GM12801 (cell line): ENCODE measurements around the gene CDH6.

ENCODE experiments used
- CTCF ChIP-seq: IDR thresholded peaks from one replicate; pipeline ENCODE4 v1.5.1; 2011; ENCODE audit warnings: control low read depth; ENCODE audit not compliant: insufficient read length; ENCODE audit errors: extremely low read depth

The CDH6 gene

GRCh38 chr5:31361234-31361633 lies 167.7 kb downstream of the CDH6 start:
- no peak for TF ChIP-seq CTCF

GRCh38 chr5:31362529-31362900 lies 169.0 kb downstream of the CDH6 start:
- TF ChIP-seq CTCF: no peak

- TF ChIP-seq CTCF: no peak
These were observed 169.6 kb downstream of the CDH6 start for GRCh38 chr5:31362931-31363568.

GRCh38 chr5:31364881-31365636 lies 171.6 kb downstream of the CDH6 start:
- no peak for TF ChIP-seq CTCF

- TF ChIP-seq CTCF: no peak
These were observed 172.3 kb downstream of the CDH6 start for GRCh38 chr5:31365776-31366175.

GRCh38 chr5:31366941-31367340 lies 173.5 kb downstream of the CDH6 start:
- TF ChIP-seq CTCF: no peak

GRCh38 chr5:31372124-31372523 lies 178.6 kb downstream of the CDH6 start:
- no peak for TF ChIP-seq CTCF
